ENCODE measurements around the gene SNAP91. TPM values are rescaled to one million over a fixed set of nuclear protein-coding genes. Genes with fewer than 3 reads are reported as not detected.
"Not testable (repeated sequence)": the region's sequence is repeated elsewhere in the genome, so short reads cannot be mapped to it uniquely, and the experiment has no call there.

SNAP91 gene
- total RNA-seq, 1 experiment from 2014 or later = 1.3 TPM

- H3K27me3 Mint-ChIP-seq (ENCODE audit: low read depth) = no peaks in the 10 kb centered on the region
- WGBS (ENCODE audit: extremely low coverage, insufficient read length, low lambda C conversion rate) = no CpG with 5 or more reads among the region's 6 CpGs
Measured at GRCh38 chr6:83574783-83575182, 134.1 kb downstream of the SNAP91 start.

GRCh38 chr6:83571663-83572185, 137.2 kb downstream of the SNAP91 start:
- not testable (repeated sequence) for H3K4me1 ChIP-seq (ENCODE audit: insufficient read depth, low read length); H4K20me1 ChIP-seq (ENCODE audit: control insufficient read depth, insufficient read depth, insufficient read length); H3K23ac ChIP-seq (ENCODE audit: insufficient read length, low read depth, low read length); H4K5ac ChIP-seq (ENCODE audit: insufficient read length, low read depth, low read length); DNase-seq; H4K91ac ChIP-seq (ENCODE audit: insufficient read length, low read depth, low read length); H3K79me1 ChIP-seq (ENCODE audit: insufficient read depth, low read depth, low read length, poor library complexity, severe bottlenecking); H2BK5ac ChIP-seq (ENCODE audit: insufficient read length, low read length); H3K18ac ChIP-seq (ENCODE audit: insufficient read length, low read depth, low read length); H3K56ac ChIP-seq (ENCODE audit: insufficient read length, low read depth, low read length); H3K27ac Mint-ChIP-seq; H3K27ac ChIP-seq (ENCODE audit: insufficient read length, low read depth, low read length); H3K79me2 ChIP-seq (ENCODE audit: insufficient read depth, low read length); H3K23me2 ChIP-seq (ENCODE audit: insufficient read length, low read depth, low read length, poor library complexity, severe bottlenecking); H4K8ac ChIP-seq (replicated peaks; ENCODE audit: insufficient read length, low read depth, low read length); H3K9ac ChIP-seq (ENCODE audit: extremely low read depth, insufficient read length, low read length); H3K4me1 Mint-ChIP-seq; H3K27me3 ChIP-seq (ENCODE audit: insufficient read depth, low read length); H2AFZ ChIP-seq (ENCODE audit: low read length); H2BK20ac ChIP-seq (ENCODE audit: low read depth, low read length, poor library complexity, severe bottlenecking); H3K9me3 ChIP-seq (ENCODE audit: control insufficient read depth, low read depth, low read length); H2BK12ac ChIP-seq (ENCODE audit: insufficient read length, low read depth, low read length); H3K4me2 ChIP-seq (ENCODE audit: insufficient read depth, insufficient read length, low read length); H2BK120ac ChIP-seq (ENCODE audit: low read depth, low read length, poor library complexity, severe bottlenecking); H2BK15ac ChIP-seq (ENCODE audit: low read depth, low read length); H3K4ac ChIP-seq (ENCODE audit: low read depth, low read length); H2AK5ac ChIP-seq (ENCODE audit: insufficient read length, low read length); H3K27me3 Mint-ChIP-seq (ENCODE audit: low read depth); H3K14ac ChIP-seq (ENCODE audit: insufficient read depth, low read length); H3T11ph ChIP-seq (ENCODE audit: low read length); H3K4me3 Mint-ChIP-seq
- H3K36me3 Mint-ChIP-seq (ENCODE audit: insufficient read depth in 1 of 3, low read depth in 3 of 3) = peaks cover 2 to 15% (median 6%) of the 10 kb centered on the region in 3 experiments; a peak in 4 of 7 replicates
- WGBS (ENCODE audit: extremely low coverage, insufficient read length, low lambda C conversion rate) = no CpG with 5 or more reads among the region's 4 CpGs
- H3K9me3 Mint-ChIP-seq = peaks cover 7 to 17% of the 10 kb centered on the region in 2 experiments

More at GRCh38 chr6:83574783-83575182, 134.1 kb downstream of the SNAP91 start:
- Histone ChIP-seq H2BK20ac (ENCODE audit: low read depth, low read length, poor library complexity, severe bottlenecking) (no peak overlapping the region), H3K23ac (ENCODE audit: insufficient read length, low read depth, low read length) (no peak overlapping the region), H3K4me1 (ENCODE audit: insufficient read depth, low read length) (no peaks in the 10 kb centered on the region), H2AK5ac (ENCODE audit: insufficient read length, low read length) (no peak overlapping the region), H3K79me2 (ENCODE audit: insufficient read depth, low read length) (no peaks in the 10 kb centered on the region), H3K18ac (ENCODE audit: insufficient read length, low read depth, low read length) (no peak overlapping the region), H2BK120ac (ENCODE audit: low read depth, low read length, poor library complexity, severe bottlenecking) (no peak overlapping the region), H4K20me1 (ENCODE audit: control insufficient read depth, insufficient read depth, insufficient read length) (no peaks in the 10 kb centered on the region), H4K5ac (ENCODE audit: insufficient read length, low read depth, low read length) (no peak overlapping the region), H3K56ac (ENCODE audit: insufficient read length, low read depth, low read length) (no peak overlapping the region), H3K9ac (ENCODE audit: extremely low read depth, insufficient read length, low read length) (no peak overlapping the region), H3K79me1 (ENCODE audit: insufficient read depth, low read depth, low read length, poor library complexity, severe bottlenecking) (no peaks in the 10 kb centered on the region), H3K4me2 (ENCODE audit: insufficient read depth, insufficient read length, low read length) (no peak overlapping the region), H2BK12ac (ENCODE audit: insufficient read length, low read depth, low read length) (no peak overlapping the region), H3K23me2 (ENCODE audit: insufficient read length, low read depth, low read length, poor library complexity, severe bottlenecking) (no peaks in the 10 kb centered on the region), H4K8ac (replicated peaks; ENCODE audit: insufficient read length, low read depth, low read length) (no peak overlapping the region), H3K9me3 (ENCODE audit: control insufficient read depth, low read depth, low read length) (no peaks in the 10 kb centered on the region), H3K27ac (ENCODE audit: insufficient read length, low read depth, low read length) (no peak overlapping the region), H3K27me3 (ENCODE audit: insufficient read depth, low read length) (no peaks in the 10 kb centered on the region), H3T11ph (ENCODE audit: low read length) (no peak overlapping the region), H4K91ac (ENCODE audit: insufficient read length, low read depth, low read length) (no peak overlapping the region), H3K4ac (ENCODE audit: low read depth, low read length) (no peak overlapping the region), H2AFZ (ENCODE audit: low read length) (no peak overlapping the region), H3K14ac (ENCODE audit: insufficient read depth, low read length) (no peak overlapping the region), H2BK5ac (ENCODE audit: insufficient read length, low read length) (no peak overlapping the region), H2BK15ac (ENCODE audit: low read depth, low read length) (no peak overlapping the region)
- H3K27ac Mint-ChIP-seq = no peak overlapping the region; a peak in 1 of 7 replicates
- TF ChIP-seq CTCF (conservative IDR thresholded peaks at IDR 0.05) = no peak
- H3K36me3 Mint-ChIP-seq (ENCODE audit: insufficient read depth in 1 of 3, low read depth in 3 of 3) = peaks cover 2 to 9% (median 2%) of the 10 kb centered on the region in 3 experiments; a peak in 4 of 7 replicates
- peaks cover 4 to 6% of the 10 kb centered on the region in 2 experiments for H3K4me1 Mint-ChIP-seq
- H3K9me3 Mint-ChIP-seq = peaks cover 5 to 10% of the 10 kb centered on the region in 2 experiments
- DNase-seq = no peak
- H3K4me3 Mint-ChIP-seq = no peak overlapping the region
